HFFc6 (cell line): ENCODE results near the gene FIBP. TPM values are rescaled to one million over a fixed set of nuclear protein-coding genes. Genes with fewer than 3 reads are reported as not detected.

Experiments used
- DNase-seq: peaks from one replicate; pipeline ENCODE4 v3.0.0-alpha.2; 2018
- H3K27ac Mint-ChIP-seq: 2 replicates; pipeline ENCODE4 v1.8.0; 2020; ENCODE audit warnings: mild to moderate bottlenecking, mixed read lengths
- H3K27me3 Mint-ChIP-seq: 2 replicates; pipeline ENCODE4 v1.8.0; 2021; ENCODE audit warnings: mild to moderate bottlenecking, moderate library complexity, mixed read lengths; ENCODE audit not compliant: insufficient read depth
- H3K36me3 Mint-ChIP-seq: 2 replicates; pipeline ENCODE4 v1.8.0; 2021; ENCODE audit warnings: low read depth, mixed read lengths
- H3K4me1 Mint-ChIP-seq: 2 replicates; pipeline ENCODE4 v1.8.0; 2020; ENCODE audit warnings: low read depth, mixed read lengths
- H3K4me3 Mint-ChIP-seq: 2 replicates; pipeline ENCODE4 v1.8.0; 2020; ENCODE audit warnings: mild to moderate bottlenecking, moderate library complexity, mixed read lengths
- H3K9me3 Mint-ChIP-seq: 2 replicates; pipeline ENCODE4 v1.8.0; 2020; ENCODE audit warnings: mild to moderate bottlenecking, mixed read lengths
- total RNA-seq, 6 experiments: library from RNA; stranded (reverse); fragmentation: NEBNext Ultra II Directional; extraction: Animal tissue kit (Norgen Biotek cat#: 25700); gene quantifications; 2 replicates in 1 of 6; 3 replicates in 5 of 6; pipeline ENCODE4 v1.2.3, GENCODE V29; 2021
- TF ChIP-seq, protein P1 (sequence below): fragments of 200-600 bp; sonication (generic); IDR thresholded peaks from 2 replicates; pipeline ENCODE4 v1.5.0; 2021; ENCODE audit warnings: antibody characterized with exemption, mild to moderate bottlenecking

The FIBP gene
- total RNA-seq, 6 experiments from 2014 or later: 117 to 145 (median 135) TPM

DNA sequence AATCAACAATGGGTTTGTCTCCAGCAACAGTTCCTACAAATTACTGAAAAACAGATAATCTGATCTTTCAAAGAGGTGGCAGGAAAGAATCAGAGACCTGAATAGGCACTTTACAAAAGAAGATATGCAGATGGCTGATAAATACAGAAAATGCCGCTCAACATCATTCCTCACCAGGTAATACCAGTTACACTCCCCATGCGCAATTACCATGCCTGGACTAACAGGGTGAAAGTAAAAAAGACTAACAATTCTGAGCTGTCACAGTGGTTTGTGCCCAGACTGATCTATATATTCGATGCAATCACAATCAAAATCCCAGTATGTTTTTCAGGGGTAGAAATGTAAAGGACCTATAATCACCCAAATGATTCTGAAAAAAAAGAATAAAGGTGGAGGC is 44.5 kb downstream of the FIBP start:
- H3K27ac Mint-ChIP-seq: no peak overlapping the region
- no peaks in the 10 kb centered on the region for H3K4me1 Mint-ChIP-seq
- DNase-seq: no peak
- H3K36me3 Mint-ChIP-seq: no peaks in the 10 kb centered on the region
- no peaks in the 10 kb centered on the region for H3K9me3 Mint-ChIP-seq
- TF ChIP-seq, protein P1, sequence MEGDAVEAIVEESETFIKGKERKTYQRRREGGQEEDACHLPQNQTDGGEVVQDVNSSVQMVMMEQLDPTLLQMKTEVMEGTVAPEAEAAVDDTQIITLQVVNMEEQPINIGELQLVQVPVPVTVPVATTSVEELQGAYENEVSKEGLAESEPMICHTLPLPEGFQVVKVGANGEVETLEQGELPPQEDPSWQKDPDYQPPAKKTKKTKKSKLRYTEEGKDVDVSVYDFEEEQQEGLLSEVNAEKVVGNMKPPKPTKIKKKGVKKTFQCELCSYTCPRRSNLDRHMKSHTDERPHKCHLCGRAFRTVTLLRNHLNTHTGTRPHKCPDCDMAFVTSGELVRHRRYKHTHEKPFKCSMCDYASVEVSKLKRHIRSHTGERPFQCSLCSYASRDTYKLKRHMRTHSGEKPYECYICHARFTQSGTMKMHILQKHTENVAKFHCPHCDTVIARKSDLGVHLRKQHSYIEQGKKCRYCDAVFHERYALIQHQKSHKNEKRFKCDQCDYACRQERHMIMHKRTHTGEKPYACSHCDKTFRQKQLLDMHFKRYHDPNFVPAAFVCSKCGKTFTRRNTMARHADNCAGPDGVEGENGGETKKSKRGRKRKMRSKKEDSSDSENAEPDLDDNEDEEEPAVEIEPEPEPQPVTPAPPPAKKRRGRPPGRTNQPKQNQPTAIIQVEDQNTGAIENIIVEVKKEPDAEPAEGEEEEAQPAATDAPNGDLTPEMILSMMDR: no peak
- H3K27me3 Mint-ChIP-seq: peaks cover 5% of the 10 kb centered on the region; the same call in 1 of the 2 replicates
- no peak overlapping the region for H3K4me3 Mint-ChIP-seq

GRCh38 chr11:65842144-65842543 is 46.1 kb downstream of the FIBP start:
- Mint-ChIP-seq H3K27ac (no peak overlapping the region), H3K4me3 (no peak overlapping the region), H3K27me3 (peaks cover 5% of the 10 kb centered on the region; the same call in 1 of the 2 replicates), H3K36me3 (no peaks in the 10 kb centered on the region), H3K9me3 (no peaks in the 10 kb centered on the region), H3K4me1 (no peaks in the 10 kb centered on the region)
- TF ChIP-seq, protein P1: no peak
- no peak for DNase-seq

GRCh38 chr11:65834202-65834601 is 54.1 kb downstream of the FIBP start:
- no peak overlapping the region for H3K27ac Mint-ChIP-seq

More at GRCh38 chr11:65834202-65834601, 54.1 kb downstream of the FIBP start:
- H3K27me3 Mint-ChIP-seq: peaks cover 21% of the 10 kb centered on the region
- no peak overlapping the region for H3K4me3 Mint-ChIP-seq
- no peak for DNase-seq
- peaks cover 7% of the 10 kb centered on the region for H3K36me3 Mint-ChIP-seq
- H3K4me1 Mint-ChIP-seq: no peaks in the 10 kb centered on the region
- TF ChIP-seq, protein P1: no peak
- H3K9me3 Mint-ChIP-seq: no peaks in the 10 kb centered on the region

Other genes with a start within 250 kb of the FIBP start
- 10 to 100 TPM; 66.9 to 72.7 (median 69.5) TPM for gene RELA, start 225.6 kb downstream of the FIBP start, total RNA-seq
- 10 to 100 TPM; 36.5 to 42.6 (median 38.9) TPM for gene KAT5, start 176.2 kb downstream of the FIBP start, total RNA-seq
- gene RNASEH2C, start 167.7 kb downstream of the FIBP start, total RNA-seq: 10 to 100 TPM; 54.0 to 85.6 (median 61.4) TPM
- gene AP5B1, start 107.5 kb downstream of the FIBP start, total RNA-seq: 10 to 100 TPM in 2 of 6 experiments, 1 to 10 TPM in 4; 8.7 to 11.1 (median 9.5) TPM
- not detected for gene OVOL1, start 101.4 kb downstream of the FIBP start, total RNA-seq
- gene SNX32, start 54.5 kb downstream of the FIBP start, total RNA-seq: not detected
- gene CFL1, start 30.3 kb downstream of the FIBP start, total RNA-seq: 1,000 to 10,000 TPM; 2,002 to 2,288 (median 2,238) TPM
- gene MUS81, start 28.0 kb downstream of the FIBP start, total RNA-seq: 10 to 100 TPM; 38.4 to 47.9 (median 43.1) TPM
- 100 to 1,000 TPM; 318 to 359 (median 329) TPM for gene EFEMP2, start 15.7 kb downstream of the FIBP start, total RNA-seq
- gene CTSW, start 8.6 kb downstream of the FIBP start, total RNA-seq: under 1 TPM in 4 of 6 experiments, not detected in 2; 0.11 to 0.22 (median 0.14) TPM
- 100 to 1,000 TPM in 2 of 6 experiments, 10 to 100 TPM in 4; 78.9 to 112 (median 87.7) TPM for gene CCDC85B, start 2.2 kb upstream of the FIBP start, total RNA-seq
- gene FOSL1, start 11.9 kb upstream of the FIBP start, total RNA-seq: 100 to 1,000 TPM; 134 to 275 (median 234) TPM
- gene C11orf68, start 30.6 kb upstream of the FIBP start, total RNA-seq: 10 to 100 TPM; 79.0 to 94.6 (median 85.0) TPM
- gene DRAP1, start 31.0 kb upstream of the FIBP start, total RNA-seq: 100 to 1,000 TPM; 362 to 687 (median 615) TPM
- gene TSGA10IP, start 57.0 kb upstream of the FIBP start, total RNA-seq: under 1 TPM in 1 of 6 experiments, not detected in 5; 0.23 TPM
- gene SART1, start 73.3 kb upstream of the FIBP start, total RNA-seq: 10 to 100 TPM; 51.7 to 69.3 (median 61.0) TPM
- 10 to 100 TPM; 28.6 to 36.8 (median 31.7) TPM for gene EIF1AD, start 113.7 kb upstream of the FIBP start, total RNA-seq
- gene BANF1, start 114.0 kb upstream of the FIBP start, total RNA-seq: 100 to 1,000 TPM; 257 to 337 (median 300) TPM
- under 1 TPM in 2 of 6 experiments, not detected in 4; 0.33 to 0.83 TPM for gene CST6, start 123.5 kb upstream of the FIBP start, total RNA-seq
- gene CATSPER1, start 138.0 kb upstream of the FIBP start, total RNA-seq: 1 to 10 TPM; 2.1 to 3.8 (median 2.7) TPM
- gene GAL3ST3, start 160.7 kb upstream of the FIBP start, total RNA-seq: under 1 TPM in 1 of 6 experiments, not detected in 5; 0.14 TPM
- gene SF3B2, start 163.9 kb upstream of the FIBP start, total RNA-seq: 100 to 1,000 TPM; 199 to 240 (median 222) TPM
- 100 to 1,000 TPM in 2 of 6 experiments, 10 to 100 TPM in 4; 82.8 to 114 (median 91.8) TPM for gene PACS1, start 181.8 kb upstream of the FIBP start, total RNA-seq